ENCODE measurements around the gene CACNB1.

CACNB1 gene

GRCh38 chr17:39197380-39198185, at the start of gene CACNB1:
TSS of gene CACNB1 (minus strand) at chr17:39197669. CDS start at chr17:39197495, 174 bp downstream.
- peak; percentile 54 for DNase-seq (ENCODE audit: low read depth)

- no peak for DNase-seq (ENCODE audit: low read depth)
These were observed 48.8 kb upstream of the CACNB1 start for GRCh38 chr17:39246274-39246673.

- DNase-seq (ENCODE audit: low read depth) = peak; percentile 69
These were observed 47.4 kb upstream of the CACNB1 start for GRCh38 chr17:39244600-39245570.

- DNase-seq (ENCODE audit: low read depth) = no peak
These were observed 46.6 kb upstream of the CACNB1 start for GRCh38 chr17:39244016-39244599.

- no peak for DNase-seq (ENCODE audit: low read depth)
These were observed 45.7 kb upstream of the CACNB1 start for GRCh38 chr17:39243155-39243554.

- no peak for DNase-seq (ENCODE audit: low read depth)
These were observed 43.2 kb upstream of the CACNB1 start for GRCh38 chr17:39240631-39241030.

GRCh38 chr17:39239640-39240314, 42.3 kb upstream of the CACNB1 start:
- DNase-seq (ENCODE audit: low read depth) = no peak

- DNase-seq (ENCODE audit: low read depth) = peak; percentile 56
These were observed 41.0 kb upstream of the CACNB1 start for GRCh38 chr17:39238311-39238972.

GRCh38 chr17:39237586-39237985, 40.1 kb upstream of the CACNB1 start:
- no peak for DNase-seq (ENCODE audit: low read depth)

GRCh38 chr17:39236981-39237441, 39.5 kb upstream of the CACNB1 start:
- no peak for DNase-seq (ENCODE audit: low read depth)

GRCh38 chr17:39236450-39236927, 39.0 kb upstream of the CACNB1 start:
- DNase-seq (ENCODE audit: low read depth) = no peak

GRCh38 chr17:39235555-39236449, 38.3 kb upstream of the CACNB1 start:
- no peak for DNase-seq (ENCODE audit: low read depth)

GRCh38 chr17:39231591-39232551, 34.4 kb upstream of the CACNB1 start:
- DNase-seq (ENCODE audit: low read depth) = peak; percentile 34

- no peak for DNase-seq (ENCODE audit: low read depth)
These were observed 33.7 kb upstream of the CACNB1 start for GRCh38 chr17:39231091-39231561.

- no peak for DNase-seq (ENCODE audit: low read depth)
These were observed 32.9 kb upstream of the CACNB1 start for GRCh38 chr17:39230361-39230760.

- DNase-seq (ENCODE audit: low read depth) = no peak
These were observed 31.9 kb upstream of the CACNB1 start for GRCh38 chr17:39229274-39229913.

- no peak for DNase-seq (ENCODE audit: low read depth)
These were observed 30.0 kb upstream of the CACNB1 start for GRCh38 chr17:39227364-39227919.

All from stimulated activated CD8-positive, alpha-beta memory T cell treated with anti-CD3 and anti-CD28 coated beads, Interleukin-12 subunit alpha, Interleukin-12 subunit beta, amount 100 ng/mL, for 4 hours (primary cell).